HT1080 (cell line): ENCODE measurements around the gene FAM124A. TPM values are rescaled to one million over a fixed set of nuclear protein-coding genes. Genes with fewer than 3 reads are reported as not detected.
A peak's percentile ranks its signal among the peaks of the same experiment; 100 is the strongest.

ENCODE experiments used
- DNase-seq: peaks from one replicate; pipeline ENCODE4 v3.0.0-alpha.2; 2015; ENCODE audit warnings: low read depth
- total RNA-seq: library from RNA; depleted of rRNA; stranded (reverse); fragments of >200 nt; shearing (Covaris generic); gene quantifications from 2 replicates; pipeline ENCODE4 v1.2.3, GENCODE V29; 2014

The FAM124A gene
- total RNA-seq, 1 experiment from 2014 or later: 1.7 TPM

- DNase-seq: no peak
These were observed 18.8 kb downstream of the FAM124A start for GRCh38 chr13:51240958-51241357.

DNA sequence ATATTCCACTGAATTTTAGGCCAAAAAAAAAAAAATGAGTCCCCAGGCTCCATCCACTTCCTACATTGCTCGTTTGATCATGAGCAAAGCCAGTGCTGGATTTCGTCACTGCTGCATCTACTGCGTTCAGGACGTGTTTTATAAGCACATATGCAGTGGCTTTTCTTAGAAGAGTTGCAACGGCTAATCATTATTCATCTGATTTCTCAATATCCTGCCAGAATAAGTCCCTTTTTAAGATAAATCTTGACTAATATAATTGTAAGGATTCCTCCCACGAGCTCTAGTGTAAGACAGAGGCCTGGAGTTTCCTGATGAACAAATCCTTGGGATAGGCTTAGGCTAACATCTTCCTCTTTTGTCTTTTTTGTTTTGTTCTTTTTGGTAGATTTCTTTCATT lies 19.5 kb downstream of the FAM124A start:
- DNase-seq: no peak

DNA sequence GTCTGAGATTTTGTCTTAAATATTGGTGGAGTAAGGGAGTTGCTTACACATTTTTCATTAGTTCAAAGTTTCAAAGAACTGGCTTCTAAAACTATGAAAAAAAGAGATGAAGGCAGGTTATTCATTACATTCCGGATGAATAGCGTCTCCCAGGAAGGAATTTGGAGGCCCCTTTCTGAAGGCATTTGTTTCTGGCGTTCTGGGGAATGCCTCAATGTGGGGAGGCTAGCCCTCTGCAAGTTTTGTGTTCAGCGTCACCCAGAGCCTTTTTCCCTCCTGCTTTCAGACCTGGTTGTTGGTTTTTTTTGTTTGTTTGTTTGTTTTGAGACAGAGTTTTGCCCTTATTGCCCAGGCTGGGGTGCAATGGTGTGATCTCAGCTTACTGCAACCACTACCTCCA lies 21.0 kb downstream of the FAM124A start:
- DNase-seq: no peak

- DNase-seq: no peak
These were observed 21.6 kb downstream of the FAM124A start for GRCh38 chr13:51243832-51244231.

DNA sequence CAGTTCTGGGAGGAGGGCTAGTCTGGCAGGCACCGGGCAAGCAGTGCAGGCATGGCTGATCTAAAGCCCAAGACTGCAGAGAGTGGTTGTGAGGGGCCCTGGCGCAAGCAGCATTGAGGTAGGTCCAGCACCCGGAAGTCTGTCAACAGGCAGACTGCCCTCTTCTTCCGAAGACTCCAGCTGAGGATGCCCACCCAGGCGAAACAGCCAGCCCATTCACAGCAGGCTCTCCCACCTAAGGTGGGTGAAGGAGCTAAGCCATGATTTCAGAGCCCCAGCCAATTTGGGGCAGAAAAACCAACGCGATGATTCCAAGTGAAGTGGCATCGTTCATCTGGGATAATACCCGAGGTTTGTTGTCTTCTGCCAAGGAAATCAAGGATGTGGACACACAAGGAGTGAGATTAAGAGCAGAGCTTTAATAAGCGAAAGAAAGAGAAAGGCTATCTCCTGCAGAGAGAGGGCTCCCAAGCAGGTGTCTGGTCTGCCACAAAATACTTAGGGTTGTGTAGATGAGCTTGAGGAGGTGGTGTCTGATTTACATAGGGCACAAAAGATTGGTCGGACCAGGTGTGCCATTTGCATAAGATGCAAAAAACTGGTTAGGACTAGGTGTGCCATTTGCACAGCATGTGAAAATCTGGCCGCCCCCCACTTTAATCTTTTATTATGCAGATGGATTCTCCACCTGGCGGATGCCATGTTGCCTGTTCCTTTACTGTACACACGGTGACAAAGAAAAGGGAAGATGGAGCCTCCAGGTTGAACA lies 22.6 kb downstream of the FAM124A start:
- DNase-seq: no peak

- DNase-seq: no peak
These were observed 23.4 kb downstream of the FAM124A start for GRCh38 chr13:51245583-51245982.

GRCh38 chr13:51246025-51246417 lies 23.8 kb downstream of the FAM124A start:
- no peak for DNase-seq

- DNase-seq: no peak
These were observed 24.4 kb downstream of the FAM124A start for GRCh38 chr13:51246418-51247277.

GRCh38 chr13:51249255-51249654 lies 27.1 kb downstream of the FAM124A start:
- DNase-seq: peak; percentile 77

GRCh38 chr13:51249770-51250741 lies 27.9 kb downstream of the FAM124A start:
- no peak for DNase-seq

DNA sequence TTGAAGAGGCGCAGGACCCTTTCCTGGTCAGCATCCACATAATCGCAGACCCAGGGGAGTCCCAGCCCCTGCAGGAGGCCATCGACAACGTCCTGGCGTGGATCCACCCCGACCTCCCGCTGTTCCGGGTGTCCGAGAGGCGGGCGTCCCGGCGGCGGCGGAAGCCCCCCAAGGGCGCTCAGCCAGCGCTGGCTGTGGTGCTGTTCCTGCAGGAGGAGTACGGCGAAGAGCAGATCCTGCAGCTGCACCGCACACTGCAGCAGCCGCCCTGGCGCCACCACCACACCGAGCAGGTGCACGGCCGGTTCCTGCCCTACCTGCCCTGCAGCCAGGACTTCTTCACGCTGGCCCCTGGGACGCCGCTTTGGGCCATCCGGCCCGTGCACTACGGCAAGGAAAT lies 29.3 kb downstream of the FAM124A start:
- DNase-seq: no peak

- DNase-seq: no peak
These were observed 30.8 kb downstream of the FAM124A start for GRCh38 chr13:51252954-51253532.

DNA sequence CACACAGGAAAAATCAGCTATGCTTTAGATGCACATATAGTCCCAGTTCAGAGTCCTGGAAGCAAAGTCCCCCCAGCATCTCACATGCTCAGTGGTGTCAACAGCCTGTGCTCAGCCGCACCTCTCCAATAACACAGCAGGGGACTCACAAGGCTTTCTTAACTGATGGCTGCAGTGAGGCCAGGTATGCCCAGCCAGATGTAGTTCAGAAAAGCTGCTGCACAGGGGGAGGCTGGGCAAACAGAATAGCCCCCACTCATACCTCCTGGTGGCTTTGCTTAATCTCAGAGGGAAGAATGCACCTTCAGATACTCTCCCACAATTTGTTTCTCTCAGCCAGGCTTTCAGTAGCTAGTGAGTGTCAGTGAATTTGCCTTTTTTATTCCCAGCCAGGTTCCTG lies 33.4 kb downstream of the FAM124A start:
- DNase-seq: no peak

- no peak for DNase-seq
These were observed 35.0 kb downstream of the FAM124A start for GRCh38 chr13:51257187-51257586.

DNA sequence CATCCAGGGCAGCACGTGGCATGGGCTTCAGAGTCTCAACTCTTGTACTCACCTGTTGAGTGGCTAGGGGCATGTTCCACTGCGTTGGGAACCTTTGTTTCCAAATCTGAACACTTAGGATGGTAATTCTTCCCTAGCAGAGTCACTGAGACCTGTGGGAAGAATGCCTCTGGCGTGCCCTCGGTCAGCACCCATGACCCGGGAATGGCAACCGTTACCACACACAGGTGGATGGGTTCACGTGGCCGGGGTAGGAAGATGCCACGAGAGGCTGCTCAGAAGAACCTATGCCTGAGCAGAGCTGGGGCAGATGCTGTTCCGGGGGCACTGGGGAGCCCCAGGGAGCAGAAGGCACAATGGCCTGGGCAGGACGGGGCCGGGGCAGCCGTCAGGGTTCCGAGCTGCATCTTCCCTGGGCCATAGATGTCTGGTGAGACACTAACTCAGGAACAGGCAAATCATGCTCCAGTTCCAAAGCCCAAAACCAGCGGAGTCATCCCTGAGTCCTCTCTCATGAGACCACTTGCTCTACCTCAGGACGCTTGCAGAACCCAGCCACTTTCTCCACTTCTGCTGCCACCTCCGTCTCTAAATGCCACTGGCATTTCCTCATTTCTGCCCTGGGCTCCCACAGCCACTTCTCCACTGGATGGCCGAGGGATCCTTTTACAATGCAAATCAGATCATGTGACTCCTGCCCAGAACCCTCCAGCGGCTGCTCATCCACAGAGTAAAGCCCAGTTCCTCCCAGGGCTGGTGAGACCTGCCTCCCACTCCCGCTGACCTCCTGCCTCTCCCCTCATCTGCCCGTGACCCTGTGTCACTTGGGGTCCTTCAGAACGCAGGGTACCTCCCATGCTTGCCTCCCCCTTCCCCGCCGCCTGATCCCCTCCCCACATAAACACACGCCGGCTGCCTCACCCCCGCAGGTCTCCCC lies 36.7 kb downstream of the FAM124A start:
- DNase-seq: no peak

DNA sequence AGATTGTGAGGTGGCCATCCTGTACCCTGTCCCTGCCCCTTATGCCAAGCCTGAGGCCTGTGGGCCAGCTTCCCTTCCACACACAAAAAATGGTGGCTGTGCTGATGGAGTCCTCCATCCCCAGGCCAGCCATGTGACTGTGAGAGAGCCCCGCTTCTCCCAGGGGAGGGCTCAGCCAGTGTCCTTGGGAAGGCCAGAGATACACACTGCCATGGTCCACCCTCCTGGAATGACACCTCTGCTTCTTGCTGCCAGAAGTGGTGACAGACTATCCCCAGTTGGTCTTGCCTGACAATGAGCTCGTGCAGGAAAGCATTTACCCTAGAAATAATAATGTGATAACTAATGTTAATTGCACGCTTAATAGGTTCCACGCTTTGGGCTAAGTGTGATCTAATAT lies 38.0 kb downstream of the FAM124A start:
- no peak for DNase-seq

DNA sequence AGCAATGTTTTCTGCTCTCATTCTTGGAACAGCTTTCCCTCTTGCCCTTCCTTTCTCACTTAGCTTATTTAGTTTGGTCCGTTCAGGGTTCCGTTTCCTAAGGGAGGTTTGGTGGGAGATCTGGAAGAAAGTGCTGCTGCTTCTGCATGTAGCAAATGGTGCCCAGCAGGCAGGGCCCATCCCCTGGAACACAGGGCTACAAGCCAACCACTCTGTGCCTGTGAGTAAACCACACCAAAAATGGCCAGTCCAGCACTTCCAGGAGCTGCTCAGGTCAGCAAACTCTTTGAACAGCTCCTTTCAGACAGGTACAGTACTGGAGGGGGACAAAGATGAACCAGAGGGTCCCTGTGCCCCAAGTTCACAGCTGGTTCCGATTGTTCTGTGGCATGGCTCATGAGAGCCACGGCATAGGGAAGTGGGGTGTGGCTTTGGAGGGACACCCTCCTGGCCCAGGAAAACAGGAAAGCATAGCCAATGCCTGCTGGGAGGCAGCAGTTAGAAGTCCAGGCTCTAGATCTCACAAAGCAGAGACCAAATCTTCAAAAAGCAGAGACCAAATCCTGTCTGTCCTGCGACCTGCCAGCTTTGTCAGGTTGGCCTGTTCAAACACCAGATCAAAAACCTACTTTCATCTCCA lies 39.5 kb downstream of the FAM124A start:
- no peak for DNase-seq

- no peak for DNase-seq
These were observed 40.5 kb downstream of the FAM124A start for GRCh38 chr13:51262501-51263211.

- no peak for DNase-seq
These were observed 44.4 kb downstream of the FAM124A start for GRCh38 chr13:51266642-51267041.
